Osteoblast (primary cell): ENCODE measurements around the gene GTF3C4. TPM values are rescaled to one million over a fixed set of nuclear protein-coding genes. Genes with fewer than 3 reads are reported as not detected.

ENCODE experiments used
- DNase-seq: peaks from one replicate; pipeline ENCODE4 v3.0.0; 2011; ENCODE audit warnings: low spot score, mixed read lengths; ENCODE audit not compliant: insufficient read length; ENCODE audit errors: missing footprints
- H2AFZ ChIP-seq: 2 replicates; pipeline ENCODE4 v1.6.0; 2011; ENCODE audit warnings: mild to moderate bottlenecking, low read length
- H3K27ac ChIP-seq: 2 replicates; pipeline ENCODE4 v1.5.1; 2011; ENCODE audit warnings: mild to moderate bottlenecking, low read depth, low read length, moderate library complexity
- H3K27me3 ChIP-seq: 2 replicates; pipeline ENCODE4 v1.6.0; 2012; ENCODE audit warnings: mild to moderate bottlenecking, control low read depth, inconsistent platforms, low read length, moderate library complexity; ENCODE audit not compliant: insufficient read depth
- H3K36me3 ChIP-seq: 2 replicates; pipeline ENCODE4 v1.5.1; 2011; ENCODE audit warnings: mild to moderate bottlenecking, low read length, control low read depth, moderate library complexity; ENCODE audit not compliant: insufficient read depth
- H3K4me1 ChIP-seq: 2 replicates; pipeline ENCODE4 v1.5.1; 2011; ENCODE audit warnings: mild to moderate bottlenecking, low read length, control low read depth, moderate library complexity; ENCODE audit not compliant: insufficient read depth
- H3K4me2 ChIP-seq: 2 replicates; pipeline ENCODE4 v1.6.0; 2011; ENCODE audit warnings: mild to moderate bottlenecking, low read length; ENCODE audit not compliant: insufficient read depth
- H3K4me3 ChIP-seq: fragments of 200-600 bp; sonication (generic); 3 replicates; pipeline ENCODE4 v1.5.1; 2012; ENCODE audit warnings: mild to moderate bottlenecking, low read length, inconsistent platforms; ENCODE audit not compliant: insufficient read depth
- H3K79me2 ChIP-seq: 2 replicates; pipeline ENCODE4 v1.6.0; 2012; ENCODE audit warnings: mild to moderate bottlenecking, low read length, control low read depth, inconsistent platforms; ENCODE audit not compliant: insufficient read depth
- H3K9me3 ChIP-seq: 2 replicates; pipeline ENCODE4 v1.5.1; 2011; ENCODE audit warnings: low read depth, low read length, control low read depth
- H4K20me1 ChIP-seq: 2 replicates; pipeline ENCODE4 v1.6.0; 2012; ENCODE audit warnings: mild to moderate bottlenecking, low read length, control low read depth; ENCODE audit not compliant: insufficient read depth
- CTCF ChIP-seq: IDR thresholded peaks from 2 replicates; pipeline ENCODE4 v1.5.1; 2011; ENCODE audit warnings: mild to moderate bottlenecking, low read depth, low read length, moderate library complexity; ENCODE audit errors: extremely low read depth
- total RNA-seq: library from RNA; depleted of rRNA; stranded (reverse); fragments of >200 nt; gene quantifications from 2 replicates; pipeline ENCODE4 v1.2.3, GENCODE V29; 2012

Gene GTF3C4
- total RNA-seq, 1 donor, result 21.7 TPM

GRCh38 chr9:132630811-132631210, 39.5 kb upstream of the GTF3C4 start:
- Histone ChIP-seq H3K27me3 (no peaks in the 10 kb centered on the region), H3K4me2 (no peak overlapping the region), H3K27ac (no peak overlapping the region), H3K4me3 (no peak overlapping the region), H3K79me2 (no peaks in the 10 kb centered on the region), H3K9me3 (no peaks in the 10 kb centered on the region), H3K36me3 (peaks cover 20% of the 10 kb centered on the region), H3K4me1 (peaks cover 9% of the 10 kb centered on the region), H2AFZ (no peak overlapping the region), H4K20me1 (no peaks in the 10 kb centered on the region)
- no peak for DNase-seq
- no peak for TF ChIP-seq CTCF

- Histone ChIP-seq H3K9me3 (no peaks in the 10 kb centered on the region), H3K79me2 (no peaks in the 10 kb centered on the region), H3K4me1 (peaks cover 9% of the 10 kb centered on the region), H4K20me1 (no peaks in the 10 kb centered on the region), H3K27ac (peak overlapping the region; percentile 9), H3K4me3 (no peak overlapping the region), H3K4me2 (peak overlapping the region; percentile 26), H3K36me3 (peaks cover 19% of the 10 kb centered on the region), H2AFZ (no peak overlapping the region), H3K27me3 (no peaks in the 10 kb centered on the region)
- peak; percentile 75 for DNase-seq
- TF ChIP-seq CTCF, result peak; percentile 13
Observed at GRCh38 chr9:132631280-132631679, 39.0 kb upstream of the GTF3C4 start.

DNA sequence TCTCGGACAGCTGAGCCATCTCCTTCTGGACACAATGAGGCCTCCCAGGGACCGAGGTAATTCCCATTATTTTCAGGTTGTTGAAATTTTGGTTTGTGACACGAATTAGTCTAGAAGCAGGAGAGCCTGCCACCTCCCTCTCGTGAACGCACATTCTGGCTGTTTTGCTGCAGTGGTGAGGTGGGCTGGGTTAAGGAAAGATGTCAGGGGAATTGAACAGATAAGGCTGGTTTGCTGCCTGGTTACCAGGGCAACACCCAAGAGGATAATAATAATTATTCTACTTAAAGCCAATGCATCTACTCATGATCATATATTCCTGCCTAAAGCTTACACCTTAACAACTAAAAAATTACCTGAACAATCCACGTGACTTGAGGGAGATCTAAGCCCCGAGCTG, 38.6 kb upstream of the GTF3C4 start:
- Histone ChIP-seq H3K79me2 (no peaks in the 10 kb centered on the region), H3K4me2 (peak overlapping the region; percentile 26), H3K27me3 (no peaks in the 10 kb centered on the region), H3K4me3 (no peak overlapping the region), H4K20me1 (peaks cover 4% of the 10 kb centered on the region), H3K9me3 (no peaks in the 10 kb centered on the region), H3K27ac (peak overlapping the region; percentile 9), H3K36me3 (peaks cover 22% of the 10 kb centered on the region), H2AFZ (no peak overlapping the region), H3K4me1 (peaks cover 9% of the 10 kb centered on the region)
- no peak for TF ChIP-seq CTCF
- DNase-seq, result no peak

DNA sequence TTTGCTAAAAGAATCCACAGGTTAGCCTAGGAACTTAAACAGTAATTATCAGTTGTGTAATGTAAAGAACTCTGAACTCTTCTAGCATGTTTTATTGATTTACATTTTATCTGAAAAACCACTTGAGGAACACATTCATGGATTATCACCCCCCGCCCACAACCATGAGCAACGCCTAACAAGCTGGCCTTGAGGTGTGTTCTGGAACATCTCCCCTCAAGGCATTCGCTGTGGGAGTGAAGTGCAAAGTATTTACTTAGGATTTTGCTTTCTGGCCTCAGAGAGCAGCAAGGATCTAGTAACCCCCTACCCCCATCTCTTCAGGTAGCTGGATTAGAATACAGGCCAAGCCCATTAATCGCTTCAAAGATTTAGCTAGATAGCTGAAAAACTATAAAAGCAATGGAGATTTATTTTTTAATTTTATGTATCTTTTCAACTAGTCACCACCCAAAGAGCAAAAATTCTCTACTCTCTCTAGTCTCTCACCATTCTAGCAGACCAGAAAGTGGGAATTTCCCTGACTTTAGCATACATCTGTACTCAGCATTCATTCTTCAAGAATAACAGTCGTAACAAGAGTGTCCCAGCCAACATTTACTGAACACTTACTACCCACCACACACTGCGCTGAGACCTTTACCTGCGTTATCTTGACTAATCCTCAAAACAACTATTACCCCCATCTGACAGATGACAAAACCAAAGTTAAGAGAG, 37.7 kb upstream of the GTF3C4 start:
- Histone ChIP-seq H3K79me2 (no peaks in the 10 kb centered on the region), H3K9me3 (no peaks in the 10 kb centered on the region), H3K36me3 (peaks cover 31% of the 10 kb centered on the region), H3K4me1 (peaks cover 9% of the 10 kb centered on the region), H3K27ac (no peak overlapping the region), H3K4me2 (no peak overlapping the region), H3K4me3 (no peak overlapping the region), H3K27me3 (no peaks in the 10 kb centered on the region), H4K20me1 (peaks cover 8% of the 10 kb centered on the region), H2AFZ (no peak overlapping the region)
- no peak for TF ChIP-seq CTCF
- no peak for DNase-seq
